GM12892 (cell line): ENCODE results near the gene ZFR2.

Source experiments
- POLR2A ChIP-seq: IDR thresholded peaks from 2 replicates; pipeline ENCODE4 v1.6.1; 2011; ENCODE audit warnings: low read depth, low read length, control low read depth
- TAF1 ChIP-seq: IDR thresholded peaks from 2 replicates; pipeline ENCODE4 v1.6.1; 2011; ENCODE audit warnings: low read depth, mild to moderate bottlenecking, control low read depth, low read length, borderline replicate concordance

GRCh38 chr19:3881272-3882040 lies 12.6 kb upstream of the ZFR2 start:
- TF ChIP-seq TAF1 (no peak), POLR2A (no peak)
